ENCODE measurements around the gene ADCYAP1R1. TPM values are rescaled to one million over a fixed set of nuclear protein-coding genes. Genes with fewer than 3 reads are reported as not detected.

ADCYAP1R1 gene
- total and polyA plus RNA-seq, 2 of the 8 experiments (the other 6 are each of a cell fraction or from before 2014, with no cell fraction given), result 14.4 to 14.6 TPM

DNA sequence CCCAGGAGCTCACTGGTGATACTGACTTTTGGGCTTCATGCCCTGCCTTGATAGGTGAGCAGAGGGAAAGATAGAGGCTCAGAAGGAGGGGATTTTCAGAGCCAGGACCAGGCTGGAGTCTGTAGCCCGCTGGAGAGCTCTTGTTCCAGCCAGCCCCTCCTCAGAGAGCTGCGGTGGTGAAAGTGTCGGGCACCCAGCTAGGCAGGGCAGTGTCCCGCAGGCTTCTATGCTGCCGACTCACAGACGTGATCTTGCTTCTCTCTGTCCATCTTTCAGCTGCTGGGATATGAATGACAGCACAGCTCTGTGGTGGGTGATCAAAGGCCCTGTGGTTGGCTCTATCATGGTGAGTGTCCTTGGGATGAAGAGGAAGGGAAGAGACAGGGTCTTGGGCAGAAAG lies 35.2 kb downstream of the ADCYAP1R1 start:
- Histone ChIP-seq H2AK5ac (ENCODE audit: low read depth, low read length) (no peak overlapping the region), H3K27me3 (replicated peaks in 1 of 4; ENCODE audit: control insufficient read depth in 3 of 4, extremely low read depth in 1 of 4, insufficient read depth in 3 of 4, low read length in 3 of 4) (no peaks in the 10 kb centered on the region), H3K36me3 (ENCODE audit: control insufficient read depth in 2 of 4, insufficient read depth in 4 of 4, low read length in 3 of 4) (peaks cover 0 to 5% (median 0%) of the 10 kb centered on the region in 4 experiments; a peak in 3 of 8 replicates), H3K23ac (ENCODE audit: insufficient read length) (no peak overlapping the region), H4K5ac (ENCODE audit: insufficient read length, low read depth, low read length) (no peak overlapping the region), H3K23me2 (ENCODE audit: low read depth, low read length) (no peaks in the 10 kb centered on the region), H2BK5ac (ENCODE audit: low read depth, low read length) (no peak overlapping the region), H2BK120ac (replicated peaks; ENCODE audit: low read depth, low read length) (no peak overlapping the region), H3K4me1 (replicated peaks in 1 of 4; ENCODE audit: control insufficient read depth in 3 of 4, insufficient read depth in 4 of 4, low read length in 3 of 4) (no peaks in the 10 kb centered on the region), H2AFZ (ENCODE audit: low read length) (no peak overlapping the region), H4K8ac (ENCODE audit: extremely low read depth, insufficient read depth, low read length) (no peak overlapping the region), H3K4ac (replicated peaks; ENCODE audit: insufficient read length, low read depth, low read length) (no peak overlapping the region), H3K9me3 (ENCODE audit: insufficient read depth in 2 of 2, low read depth in 1 of 2, low read length in 1 of 2) (no peaks in the 10 kb centered on the region), H3K56ac (replicated peaks; ENCODE audit: insufficient read length, low read depth, low read length) (no peak overlapping the region), H2BK20ac (ENCODE audit: low read length) (no peak overlapping the region), H3K27ac (ENCODE audit: low read depth, low read length) (no peak overlapping the region), H2BK12ac (ENCODE audit: low read depth, low read length) (no peak overlapping the region), H4K20me1 (replicated peaks in 1 of 2; ENCODE audit: control insufficient read depth in 1 of 2, insufficient read depth in 2 of 2, low read length in 2 of 2) (peaks cover 0 to 1% of the 10 kb centered on the region in 2 experiments), H3K79me2 (ENCODE audit: control insufficient read depth in 1 of 2, insufficient read depth in 2 of 2, low read length in 2 of 2) (no peaks in the 10 kb centered on the region), H2BK15ac (ENCODE audit: low read length) (no peak overlapping the region), H3K4me3 (ENCODE audit: extremely low read depth in 1 of 4, insufficient read depth in 2 of 4, low read depth in 3 of 4, low read length in 4 of 4) (no peak overlapping the region), H3K18ac (ENCODE audit: extremely low read depth, low read length) (no peak overlapping the region), H4K91ac (replicated peaks; ENCODE audit: insufficient read length, low read length) (no peak overlapping the region), H3K9ac (replicated peaks in 1 of 4; ENCODE audit: extremely low read depth in 1 of 4, low read depth in 3 of 4, low read length in 3 of 4) (no peak overlapping the region), H3K14ac (ENCODE audit: insufficient read length) (no peak overlapping the region), H3K4me2 (ENCODE audit: insufficient read depth in 1 of 2, low read depth in 2 of 2, low read length in 2 of 2) (no peak overlapping the region), H3K79me1 (ENCODE audit: low read depth, low read length) (no peaks in the 10 kb centered on the region)
- CTCF ChIA-PET (ENCODE audit: partially characterized antibody), result interaction anchor here (1.0 to 1.4 kb wide), 4 partner anchors 14 to 42 kb away, joined by 3 to 6 read pairs (median 4); no protein-coding TSS in a partner anchor
- FAIRE-seq (no peak), DNase-seq (ENCODE audit: low read depth in 1 of 2, low spot score in 2 of 2) (no peak)
- WGBS, 2 experiments (ENCODE audit: extremely low coverage in 1 of 2, insufficient coverage in 1 of 2, insufficient read length in 1 of 2, insufficient replicate concordance in 2 of 2, low coverage in 1 of 2, low lambda C conversion rate in 2 of 2, missing lambda C conversion rate in 1 of 2), result 92% methylated on average over 6 of the region's 6 CpGs; no CpG with 5 or more reads in 1 of the 2 experiments
- POLR2A ChIA-PET (ENCODE audit: partially characterized antibody), result no interaction called here
- TF ChIP-seq TEAD4 (IDR thresholded peaks at IDR 0.05; ENCODE audit: low read depth, low read length) (no peak), KDM1A (IDR thresholded peaks at IDR 0.05; ENCODE audit: borderline replicate concordance, low read length) (no peak), SUZ12 (IDR thresholded peaks at IDR 0.05; ENCODE audit: low read length) (no peak), ASH2L (IDR thresholded peaks at IDR 0.05; ENCODE audit: low read length) (no peak), SP1 (IDR thresholded peaks at IDR 0.05; ENCODE audit: low read depth, low read length) (no peak), MAFK (IDR thresholded peaks at IDR 0.05; ENCODE audit: low read depth, low read length) (no peak), CBX8 (IDR thresholded peaks at IDR 0.05; ENCODE audit: borderline replicate concordance, low read depth, low read length) (no peak), BRCA1 (IDR thresholded peaks at IDR 0.05; ENCODE audit: low read depth, low read length) (no peak), RAD21 (IDR thresholded peaks at IDR 0.05 in 1 of 2, conservative IDR thresholded peaks at IDR 0.05 in 1 of 2; ENCODE audit: low read depth in 2 of 2, low read length in 2 of 2) (no peak), TCF12 (IDR thresholded peaks at IDR 0.05; ENCODE audit: low read depth, low read length) (no peak), CHD1 (IDR thresholded peaks at IDR 0.05; ENCODE audit: low read depth, low read length) (no peak), CHD2 (IDR thresholded peaks at IDR 0.05; ENCODE audit: low read length) (no peak), EZH2 (IDR thresholded peaks at IDR 0.05; ENCODE audit: low read depth, low read length, severe bottlenecking) (no peak), HDAC2 (IDR thresholded peaks at IDR 0.05; ENCODE audit: borderline replicate concordance in 1 of 2, low read depth in 2 of 2, low read length in 2 of 2) (no peak)
